GM23248 (cell line): ENCODE data around the gene GPX5. TPM values are rescaled to one million over a fixed set of nuclear protein-coding genes. Genes with fewer than 3 reads are reported as not detected.

Source experiments
- DNase-seq: peaks from one replicate; pipeline ENCODE4 v3.0.0-alpha.2; 2015
- H2AFZ ChIP-seq: fragments of 200-600 bp; sonication (generic); 2 replicates; pipeline ENCODE4 v1.6.1; 2016; ENCODE audit warnings: antibody characterized with exemption
- H3F3A ChIP-seq: fragments of 200-600 bp; sonication (generic); 2 replicates; pipeline ENCODE4 v1.6.1; 2016; ENCODE audit warnings: mild to moderate bottlenecking, antibody characterized with exemption, mixed run types; ENCODE audit not compliant: insufficient read depth
- H3K27ac ChIP-seq: fragments of 200-600 bp; sonication (generic); 2 replicates; pipeline ENCODE4 v1.5.1; 2016; ENCODE audit warnings: mild to moderate bottlenecking
- H3K27me3 ChIP-seq: fragments of 200-600 bp; sonication (generic); replicated peaks from 2 replicates; pipeline ENCODE4 v1.6.1; 2016; ENCODE audit warnings: mild to moderate bottlenecking; ENCODE audit not compliant: insufficient read depth
- H3K36me3 ChIP-seq: fragments of 200-600 bp; sonication (generic); 2 replicates; pipeline ENCODE4 v1.6.1; 2016; ENCODE audit warnings: low read depth, mild to moderate bottlenecking
- H3K4me1 ChIP-seq: fragments of 200-600 bp; sonication (generic); 2 replicates; pipeline ENCODE4 v1.6.1; 2016; ENCODE audit warnings: mild to moderate bottlenecking; ENCODE audit not compliant: insufficient read depth
- H3K4me2 ChIP-seq: fragments of 200-600 bp; sonication (generic); one replicate; pipeline ENCODE4 v1.6.1; 2016; ENCODE audit warnings: mild to moderate bottlenecking; ENCODE audit not compliant: unreplicated experiment
- H3K4me3 ChIP-seq: fragments of 200-600 bp; sonication (generic); 2 replicates; pipeline ENCODE4 v1.5.1; 2016; ENCODE audit warnings: mild to moderate bottlenecking
- H3K79me2 ChIP-seq: fragments of 200-600 bp; sonication (generic); 2 replicates; pipeline ENCODE4 v1.6.1; 2016; ENCODE audit warnings: mild to moderate bottlenecking; ENCODE audit not compliant: insufficient read depth
- H3K9ac ChIP-seq: fragments of 200-600 bp; sonication (generic); 2 replicates; pipeline ENCODE4 v1.6.1; 2016; ENCODE audit warnings: mild to moderate bottlenecking
- H3K9me2 ChIP-seq: fragments of 200-600 bp; sonication (generic); 2 replicates; pipeline ENCODE4 v1.6.1; 2016; ENCODE audit warnings: mixed run types, mild to moderate bottlenecking, moderate library complexity; ENCODE audit not compliant: insufficient read depth
- H3K9me3 ChIP-seq: fragments of 200-600 bp; sonication (generic); one replicate; pipeline ENCODE4 v1.6.1; 2017; ENCODE audit warnings: low read depth
- H4K20me1 ChIP-seq: fragments of 200-600 bp; sonication (generic); 2 replicates; pipeline ENCODE4 v1.6.0; 2016; ENCODE audit not compliant: insufficient read depth
- EZH2 ChIP-seq: fragments of 200-600 bp; sonication (generic); IDR thresholded peaks from 2 replicates; pipeline ENCODE4 v1.6.1; 2018; ENCODE audit warnings: antibody characterized with exemption, mild to moderate bottlenecking; ENCODE audit not compliant: insufficient read depth, poor library complexity, severe bottlenecking
- EZH2phosphoT487 ChIP-seq: fragments of 200-600 bp; sonication (generic); IDR thresholded peaks from 2 replicates; pipeline ENCODE4 v1.6.1; 2018; ENCODE audit warnings: antibody characterized with exemption, moderate library complexity, mild to moderate bottlenecking, low read depth; ENCODE audit not compliant: insufficient read depth
- WGBS, 2 experiments: methylation state at CpG; one replicate each; pipeline ENCODE4 v1.1.6; 2015 to 2017; ENCODE audit warnings: low lambda C conversion rate in 2 of 2, low coverage in 1 of 2; ENCODE audit errors: missing lambda C conversion rate in 2 of 2; 5-methylcytosine and 5-hydroxymethylcytosine counted together
- in situ Hi-C: fragments of 300-500 bp; cut with MboI; formaldehyde crosslinking; loops from 2 replicates; pipeline ENCODE4 v1.15.0; 2020
- polyA plus RNA-seq: library from polyadenylated mRNA; unstranded; fragments of >200 nt; fragmentation: Nextera tagmentation; extraction: Ambion mirVana; gene quantifications from 2 replicates; pipeline ENCODE4 v1.2.1, GENCODE V29; 2016
- total RNA-seq: library from RNA; depleted of rRNA; stranded (reverse); fragments of >200 nt; shearing (Covaris generic); gene quantifications from 2 replicates; pipeline ENCODE4 v1.2.3, GENCODE V29; 2014

The GPX5 gene
- total and polyA plus RNA-seq, 2 experiments from 2014 or later = not detected

DNA sequence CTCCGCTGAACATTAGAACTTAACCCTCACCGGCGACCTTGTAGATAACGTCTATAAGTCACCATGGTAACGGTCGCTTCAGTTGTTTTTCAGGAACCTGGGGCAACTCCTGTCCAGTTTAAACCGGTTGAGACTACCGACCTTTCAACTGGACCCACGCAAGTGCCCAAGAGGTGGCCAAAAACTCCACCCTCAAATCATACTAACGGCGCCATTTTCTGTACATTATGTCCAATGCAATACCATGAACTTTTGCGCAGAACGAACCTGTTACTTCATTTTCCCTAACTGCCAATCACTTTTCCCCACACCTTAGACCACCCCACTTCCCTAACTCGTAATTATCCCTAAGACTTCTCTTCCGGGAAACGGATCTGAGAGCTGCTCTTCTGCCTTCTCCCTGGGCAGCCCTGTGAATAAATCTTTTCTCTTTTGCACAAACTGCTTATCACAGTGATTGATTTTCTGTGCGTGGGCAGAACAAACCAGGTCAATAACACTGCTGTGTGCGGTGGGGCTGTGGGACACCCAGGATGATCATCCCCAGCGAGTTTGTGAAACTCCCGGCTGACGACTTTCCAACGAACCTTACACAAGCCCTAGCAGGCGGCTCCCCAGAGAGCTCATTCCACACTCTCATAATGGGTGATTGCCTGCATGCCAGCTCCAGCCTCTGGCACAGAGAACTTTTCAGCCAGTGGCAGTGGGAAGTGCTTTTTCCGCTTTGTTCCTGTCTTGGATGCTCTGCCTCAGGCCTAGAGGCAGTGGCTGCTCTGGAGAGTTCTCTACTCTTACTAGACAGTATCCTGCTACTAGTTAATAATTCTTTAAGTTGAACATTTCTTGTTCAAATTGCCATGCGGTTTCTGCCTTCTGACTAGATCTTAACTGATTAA is 28.6 kb downstream of the GPX5 start:
- Histone ChIP-seq H3K4me2 (no peak overlapping the region), H3K4me1 (no peaks in the 10 kb centered on the region), H3K27me3 (peaks cover 8% of the 10 kb centered on the region; the same call in 1 of the 2 replicates), H3K36me3 (no peaks in the 10 kb centered on the region), H3K27ac (no peak overlapping the region), H3K9me3 (no peaks in the 10 kb centered on the region), H3K4me3 (no peak overlapping the region), H3K9me2 (no peaks in the 10 kb centered on the region), H3K79me2 (no peaks in the 10 kb centered on the region), H3K9ac (no peak overlapping the region), H4K20me1 (no peaks in the 10 kb centered on the region), H2AFZ (no peak overlapping the region), H3F3A (no peaks in the 10 kb centered on the region)
- WGBS, 2 experiments = 21 to 22% methylated on average over 25 of the region's 25 CpGs
- in situ Hi-C loops = no loop called here
- TF ChIP-seq EZH2 (no peak), EZH2phosphoT487 (no peak)
- DNase-seq = no peak

GRCh38 chr6:28555136-28555535 is 29.5 kb downstream of the GPX5 start:
- Histone ChIP-seq H2AFZ (no peak overlapping the region), H3K27me3 (peaks cover 8% of the 10 kb centered on the region; the same call in 1 of the 2 replicates), H3K4me2 (no peak overlapping the region), H3F3A (no peaks in the 10 kb centered on the region), H3K79me2 (no peaks in the 10 kb centered on the region), H3K27ac (no peak overlapping the region), H3K4me3 (no peak overlapping the region), H4K20me1 (no peaks in the 10 kb centered on the region), H3K36me3 (no peaks in the 10 kb centered on the region), H3K9me3 (no peaks in the 10 kb centered on the region), H3K9ac (no peak overlapping the region), H3K4me1 (no peaks in the 10 kb centered on the region), H3K9me2 (no peaks in the 10 kb centered on the region)
- in situ Hi-C loops = no loop called here
- 7 to 8% methylated on average over 2 of the region's 2 CpGs for WGBS, 2 experiments
- no peak for DNase-seq
- no peak for TF ChIP-seq EZH2
- TF ChIP-seq EZH2phosphoT487 = no peak

DNA sequence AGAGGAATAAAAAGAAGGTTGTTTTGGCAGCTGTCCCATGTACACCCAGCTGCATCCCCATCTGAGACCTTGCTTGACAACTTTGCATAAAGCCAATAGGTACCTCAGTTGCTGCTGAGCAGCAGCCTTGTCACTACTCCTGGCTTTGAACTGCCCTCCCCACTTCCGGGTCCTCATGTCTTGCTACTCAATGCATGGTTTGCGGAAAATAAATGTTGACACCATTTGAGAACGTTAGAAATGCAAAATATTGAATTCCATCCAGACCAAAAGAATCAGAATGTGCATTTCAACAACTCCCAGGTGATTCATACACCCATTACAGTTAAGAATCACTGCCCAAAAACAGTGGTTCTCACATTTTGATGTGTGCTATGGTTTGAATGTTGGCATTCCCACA is 32.9 kb downstream of the GPX5 start:
- H3K36me3 ChIP-seq = no peaks in the 10 kb centered on the region
- no peaks in the 10 kb centered on the region for H3K9me3 ChIP-seq
- H4K20me1 ChIP-seq = no peaks in the 10 kb centered on the region
- no peak overlapping the region for H3K4me3 ChIP-seq
- in situ Hi-C loops = no loop called here
- WGBS, 2 experiments = 11 to 16% methylated on average over 3 of the region's 3 CpGs
- TF ChIP-seq EZH2phosphoT487 = no peak
- no peak for TF ChIP-seq EZH2
- no peak overlapping the region for H3K9ac ChIP-seq
- H3K79me2 ChIP-seq = no peaks in the 10 kb centered on the region
- H3K9me2 ChIP-seq = no peaks in the 10 kb centered on the region
- H3K4me2 ChIP-seq = no peak overlapping the region
- H3K4me1 ChIP-seq = no peaks in the 10 kb centered on the region
- no peak overlapping the region for H2AFZ ChIP-seq
- peaks cover 6% of the 10 kb centered on the region; the same call in 1 of the 2 replicates for H3K27me3 ChIP-seq
- DNase-seq = no peak
- H3K27ac ChIP-seq = no peak overlapping the region
- H3F3A ChIP-seq = no peaks in the 10 kb centered on the region

- Histone ChIP-seq H3K79me2 (no peaks in the 10 kb centered on the region), H3K9me3 (no peaks in the 10 kb centered on the region), H3K4me2 (no peak overlapping the region), H3K9me2 (no peaks in the 10 kb centered on the region), H2AFZ (no peak overlapping the region), H3K36me3 (no peaks in the 10 kb centered on the region), H3K27ac (no peak overlapping the region), H3K4me1 (no peaks in the 10 kb centered on the region), H3K4me3 (no peak overlapping the region), H4K20me1 (no peaks in the 10 kb centered on the region), H3K27me3 (no peaks in the 10 kb centered on the region; the same call in 1 of the 2 replicates), H3K9ac (no peak overlapping the region), H3F3A (no peaks in the 10 kb centered on the region)
- in situ Hi-C loops = no loop called here
- 10 to 11% methylated on average over 3 of the region's 3 CpGs for WGBS, 2 experiments
- DNase-seq = no peak
- no peak for TF ChIP-seq EZH2
- no peak for TF ChIP-seq EZH2phosphoT487
These were observed 37.9 kb downstream of the GPX5 start for GRCh38 chr6:28563430-28564095.
